HG02885 (cell line): Measurements from ENCODE around the gene RHOV.
"Not testable (repeated sequence)": the region's sequence is repeated elsewhere in the genome, so short reads cannot be mapped to it uniquely, and the experiment has no call there.

Experiments
- ATAC-seq: cut with Tn5 transposase; IDR thresholded peaks from one replicate; pipeline ENCODE4 v1.9.1; 2021; ENCODE audit warnings: mild to moderate bottlenecking; ENCODE audit not compliant: unreplicated experiment, poor library complexity

RHOV gene

DNA sequence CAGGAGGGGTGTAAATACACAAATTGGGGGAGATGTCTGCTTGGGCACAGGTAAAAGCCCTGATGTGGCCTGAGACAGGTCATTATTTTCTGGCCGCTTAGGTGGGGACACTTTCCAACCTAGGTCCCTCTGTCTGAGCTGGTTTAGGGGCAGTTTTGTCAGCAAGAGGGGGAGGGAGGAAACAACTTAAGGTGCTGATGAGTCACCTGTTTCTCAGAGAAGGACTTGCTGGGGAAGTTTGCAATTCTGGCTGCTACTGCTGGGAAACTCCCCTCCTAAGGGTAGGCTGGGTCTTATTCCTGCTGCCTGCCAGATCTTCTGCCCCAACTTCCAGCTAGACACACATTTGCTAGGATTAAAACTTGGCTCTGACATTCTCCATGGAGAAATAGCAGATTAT lies 4.8 kb upstream of the RHOV start:
- peak; percentile 50 for ATAC-seq

- ATAC-seq: no peak
These were observed 3.7 kb upstream of the RHOV start for GRCh38 chr15:40877694-40878093.

DNA sequence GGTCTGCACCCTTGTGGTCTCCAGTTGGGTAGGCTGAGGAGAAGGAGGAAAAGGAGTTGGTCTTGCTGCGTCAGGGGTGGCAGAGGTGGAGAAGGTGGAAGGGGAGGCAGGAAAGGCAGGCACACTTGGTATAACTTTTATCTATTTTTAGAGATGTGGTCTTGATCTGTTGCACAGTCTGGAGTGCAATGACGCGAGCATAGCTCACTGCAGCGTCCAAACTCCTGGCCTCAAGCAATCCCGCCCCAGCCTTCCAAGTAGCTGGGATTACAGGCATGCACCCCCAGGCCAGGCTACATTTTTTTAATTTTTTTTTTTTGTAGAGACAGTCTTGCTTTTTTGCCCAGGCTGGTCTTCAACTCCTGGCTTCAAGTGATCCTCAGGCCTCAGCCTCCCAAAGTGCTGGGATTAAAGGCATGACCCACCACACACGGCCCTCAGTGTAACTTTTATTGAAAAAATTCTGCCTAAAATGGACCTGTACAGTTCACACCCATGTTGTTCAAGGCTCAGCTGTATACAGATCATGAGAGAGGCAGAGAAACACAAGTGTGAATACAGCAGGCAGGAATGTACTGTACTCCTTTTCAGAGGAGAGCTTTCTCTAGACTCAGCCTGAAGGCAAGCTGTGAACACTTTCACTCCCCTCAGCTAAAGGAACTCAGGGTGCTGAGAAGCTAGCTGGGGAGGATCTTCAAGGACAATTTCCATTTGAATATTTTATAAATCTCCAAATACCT lies 2.1 kb upstream of the RHOV start:
- no peak for ATAC-seq

DNA sequence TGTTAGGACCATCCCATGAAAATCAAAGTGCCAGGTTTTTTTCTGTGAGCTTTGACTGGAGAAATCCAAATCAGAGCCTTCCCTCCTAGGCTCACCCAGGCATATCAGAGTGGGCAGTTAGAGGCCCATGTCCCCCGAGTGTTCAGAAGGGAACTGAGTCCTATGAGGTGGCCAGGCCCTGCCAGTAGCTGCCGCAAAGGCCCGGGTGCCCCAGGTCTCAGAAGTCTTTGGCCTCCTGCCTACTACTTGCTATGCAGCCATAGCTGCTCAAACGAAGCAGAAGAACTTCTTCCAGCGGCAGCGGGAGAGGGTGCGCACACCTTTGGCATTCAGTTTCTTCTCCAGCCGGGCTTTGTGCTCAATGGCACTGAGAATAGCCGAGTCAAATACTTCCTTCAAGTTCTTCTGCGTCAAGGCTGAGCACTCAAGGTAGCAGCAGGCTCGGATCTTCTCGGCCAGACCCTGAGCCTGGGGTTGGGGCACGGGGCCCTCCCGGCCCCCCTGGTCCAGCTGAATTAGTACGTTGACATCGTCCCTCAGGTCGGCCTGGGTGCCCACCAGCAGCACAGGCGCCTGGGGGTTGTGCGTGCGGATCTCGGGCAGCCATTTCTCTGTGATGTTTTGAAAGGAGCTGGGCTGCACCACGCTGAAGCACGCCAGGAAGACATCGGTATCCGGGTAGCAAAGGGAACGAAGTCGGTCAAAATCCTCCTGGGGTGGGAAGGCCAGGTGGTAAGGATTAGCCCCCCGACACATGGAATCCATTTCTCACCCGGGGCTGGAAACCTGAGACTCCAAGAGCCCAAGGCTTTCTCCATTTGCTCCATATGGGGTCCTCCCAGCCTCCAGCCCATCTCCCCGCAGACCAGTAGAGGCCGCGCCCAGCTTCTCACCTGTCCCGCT lies 992 bp downstream of the RHOV start:
- no peak for ATAC-seq

DNA sequence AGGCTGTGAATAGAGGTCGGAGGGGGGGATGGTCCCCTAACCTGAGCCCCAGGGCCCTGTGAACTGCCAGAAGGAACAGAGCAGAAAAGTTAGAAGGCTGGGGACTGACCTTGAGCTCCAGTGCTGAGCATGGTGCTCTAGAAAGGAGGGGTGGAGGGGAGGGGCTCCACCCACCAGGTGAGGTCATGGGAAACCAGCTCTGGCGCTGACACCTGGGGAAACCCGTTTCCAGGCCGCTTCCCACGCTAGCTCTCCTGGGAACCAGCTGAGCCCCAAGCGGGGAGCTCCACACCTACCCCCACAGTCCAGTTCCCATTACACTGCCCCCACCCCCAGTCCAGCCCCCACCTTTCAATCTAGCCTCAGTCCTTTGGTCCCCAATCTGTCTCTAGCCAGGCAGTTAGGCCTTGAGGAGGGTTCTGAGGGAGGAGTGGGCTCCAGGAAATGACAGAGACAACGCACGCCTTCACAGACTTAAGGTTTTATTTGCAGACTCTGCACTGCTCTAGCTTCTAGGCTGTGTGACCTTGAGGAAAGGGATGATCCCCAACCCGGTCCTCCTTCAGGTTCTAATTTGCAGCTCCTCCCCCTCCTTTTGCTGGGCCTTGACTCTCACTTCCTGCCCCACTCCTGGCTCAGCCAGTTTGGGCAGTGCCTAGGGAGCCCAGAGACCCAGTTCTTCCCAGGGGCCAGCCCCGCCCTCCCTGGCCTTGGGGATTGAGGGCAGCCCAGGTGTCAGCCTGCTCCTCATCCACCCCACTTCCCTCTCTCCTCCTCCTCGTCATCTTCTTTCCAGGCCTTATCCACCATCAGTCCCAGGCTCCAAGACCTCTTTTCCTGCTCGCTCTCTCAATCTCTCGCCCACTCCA lies 2.1 kb downstream of the RHOV start:
- no peak for ATAC-seq

- no peak for ATAC-seq
These were observed 3.3 kb downstream of the RHOV start for GRCh38 chr15:40870716-40871115.

- ATAC-seq: no peak
These were observed 4.3 kb downstream of the RHOV start for GRCh38 chr15:40869686-40870085.

- ATAC-seq: no peak
These were observed 6.8 kb downstream of the RHOV start for GRCh38 chr15:40867199-40867598.

DNA sequence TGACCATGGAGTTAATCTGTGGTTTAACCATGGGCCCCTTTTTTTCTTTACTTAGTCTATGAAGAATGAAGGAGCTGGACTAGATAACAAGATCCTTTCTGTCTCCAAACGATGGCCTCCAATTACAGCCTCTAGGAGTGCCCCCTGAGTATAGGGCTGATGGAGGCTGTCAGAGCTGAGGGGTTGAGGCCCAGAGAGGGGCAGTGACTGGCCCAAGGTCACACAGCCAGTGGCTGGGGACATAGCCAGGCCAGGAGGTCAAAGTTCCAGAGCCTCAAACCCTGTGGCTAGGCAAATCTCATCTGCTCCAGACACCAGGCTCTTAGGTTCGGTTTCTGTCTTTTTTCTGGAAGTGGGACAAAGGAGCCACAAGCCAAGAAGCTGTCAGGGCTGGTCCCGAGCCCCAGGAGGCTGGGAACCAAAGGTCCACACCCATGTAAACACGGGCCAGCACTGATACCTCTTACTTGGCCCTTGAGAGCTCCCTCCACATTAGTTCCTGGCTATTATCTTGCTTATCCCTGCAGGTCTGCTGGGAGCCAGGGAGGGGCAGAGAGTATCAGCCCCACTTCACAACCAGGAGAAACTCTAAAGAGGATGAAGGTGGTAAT lies 10.3 kb downstream of the RHOV start:
- ATAC-seq: no peak

DNA sequence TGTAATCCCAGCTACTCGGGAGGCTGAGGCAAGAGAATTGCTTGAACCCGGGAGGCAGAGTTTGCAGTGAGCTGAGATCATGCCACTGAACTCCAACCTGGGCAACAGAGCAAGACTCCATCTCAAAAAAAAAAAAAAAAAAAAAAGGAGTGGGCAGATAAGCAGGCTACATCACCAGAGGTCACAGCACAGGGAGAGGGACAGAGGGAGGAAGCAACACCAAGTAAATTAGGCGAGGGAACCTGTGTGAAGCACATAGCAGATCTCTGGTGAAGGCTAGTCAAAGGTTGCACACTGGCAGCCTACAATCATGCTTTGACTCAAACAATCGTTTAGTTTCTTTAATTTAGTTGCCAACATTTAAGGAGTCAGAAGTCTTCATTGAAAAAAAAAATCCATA lies 12.9 kb downstream of the RHOV start:
- not testable (repeated sequence) for ATAC-seq

GRCh38 chr15:40859206-40859851 lies 14.7 kb downstream of the RHOV start:
- ATAC-seq: no peak

- no peak for ATAC-seq
These were observed 15.3 kb downstream of the RHOV start for GRCh38 chr15:40858706-40859105.

- ATAC-seq: peak; percentile 72
These were observed 16.3 kb downstream of the RHOV start for GRCh38 chr15:40857601-40858341.

DNA sequence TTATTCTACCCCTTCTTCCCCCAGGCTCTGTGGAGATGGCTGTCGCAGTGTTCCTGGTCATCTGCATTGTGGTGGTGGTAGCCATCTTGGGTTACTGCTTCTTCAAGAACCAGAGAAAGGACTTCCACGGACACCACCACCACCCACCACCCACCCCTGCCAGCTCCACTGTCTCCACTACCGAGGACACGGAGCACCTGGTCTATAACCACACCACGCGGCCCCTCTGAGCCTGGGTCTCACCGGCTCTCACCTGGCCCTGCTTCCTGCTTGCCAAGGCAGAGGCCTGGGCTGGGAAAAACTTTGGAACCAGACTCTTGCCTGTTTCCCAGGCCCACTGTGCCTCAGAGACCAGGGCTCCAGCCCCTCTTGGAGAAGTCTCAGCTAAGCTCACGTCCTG lies 17.3 kb downstream of the RHOV start:
- no peak for ATAC-seq

- ATAC-seq: no peak
These were observed 18.3 kb downstream of the RHOV start for GRCh38 chr15:40855706-40856234.

GRCh38 chr15:40854161-40854560 lies 19.9 kb downstream of the RHOV start:
- ATAC-seq: no peak

GRCh38 chr15:40853241-40853890 lies 20.7 kb downstream of the RHOV start:
- no peak for ATAC-seq

- no peak for ATAC-seq
These were observed 21.5 kb downstream of the RHOV start for GRCh38 chr15:40852529-40852928.
